Measurements from ENCODE around the gene TOE1. TPM values are rescaled to one million over a fixed set of nuclear protein-coding genes. Genes with fewer than 3 reads are reported as not detected.
"Not testable (repeated sequence)": the region's sequence is repeated elsewhere in the genome, so short reads cannot be mapped to it uniquely, and the experiment has no call there.

Gene TOE1
- total RNA-seq (10 to 100 TPM in 3 of 7 donors, 1 to 10 TPM in 4; 6.7 to 16.3 (median 9.0) TPM), polyA plus RNA-seq (10 to 100 TPM; 10.7 to 13.5 TPM)
- long read RNA-seq, donor 1, transcript TOE1-201 (8 exons, 2,389 nt): major isoform, 39 of 80 reads
- long read RNA-seq, donor 1, partial matches to known transcripts: 0 of 80 reads
- long read RNA-seq, donor 1, other reads (novel, unspliced or antisense): 38 of 80 reads
- long read RNA-seq, donor 2, partial matches to known transcripts: 0 of 4 reads
- long read RNA-seq, donor 2, other reads (novel, unspliced or antisense): 0 of 4 reads
- long read RNA-seq, donor 3, transcript TOE1-201 (8 exons, 2,389 nt): major isoform, 12 of 27 reads
- long read RNA-seq, donor 3, partial matches to known transcripts: 1 of 27 reads
- long read RNA-seq, donor 3, other reads (novel, unspliced or antisense): 13 of 27 reads

- peak; percentile 89 to 95 (median 90) for DNase-seq
- Histone ChIP-seq H3K9me3 (no peaks in the 10 kb centered on the region), H3K27ac (peak within 1 kb of the TSS; percentile 77 to 89), H3K27me3 (no peaks in the 10 kb centered on the region), H3K4me1 (ENCODE audit: insufficient read depth) (peaks cover 7% of the 10 kb centered on the region), H3K4me3 (peak within 1 kb of the TSS; percentile 55), H3K36me3 (no peaks in the 10 kb centered on the region)
- intact Hi-C loops (cut with DNase I): loop anchor here in 1 of 4 donors (10.0 kb wide), 1 partner anchor 245 kb away; the partner anchor contains the start of gene NASP
- WGBS, 3 donors: 0 to 1% (median 1%) methylated on average over 65 to 70 of the region's 70 CpGs
- TF ChIP-seq CTCF (IDR thresholded peaks at IDR 0.05): peak in 1 of 3 donors; percentile 30
- TF ChIP-seq EP300 (IDR thresholded peaks at IDR 0.05): no peak
- peak; percentile 42 for TF ChIP-seq POLR2A (IDR thresholded peaks at IDR 0.05)
These were observed at the start of gene TOE1, which contains the start of gene MUTYH for GRCh38 chr1:45339789-45340558. TSS of gene TOE1 (plus strand) at chr1:45340170. CDS start at chr1:45340253, 83 bp downstream. TSS of gene MUTYH (minus strand) at chr1:45340440. CDS start at chr1:45334505, 5,935 bp downstream.

- H3K27ac ChIP-seq: not testable (repeated sequence)
These were observed 49.0 kb upstream of the TOE1 start for GRCh38 chr1:45291002-45291401.

GRCh38 chr1:45291716-45292115, 48.3 kb upstream of the TOE1 start:
- intact Hi-C loops (cut with DNase I): no loop called here

More at GRCh38 chr1:45291002-45291401, 49.0 kb upstream of the TOE1 start:
- H3K27me3 ChIP-seq; H3K4me3 ChIP-seq; H3K36me3 ChIP-seq; DNase-seq; intact Hi-C loops (cut with DNase I); H3K4me1 ChIP-seq (ENCODE audit: insufficient read depth); H3K9me3 ChIP-seq: not testable (repeated sequence)
- 79 to 82% (median 81%) methylated on average over 6 of the region's 6 CpGs for WGBS, 3 donors

GRCh38 chr1:45297666-45298356, 42.2 kb upstream of the TOE1 start:
- WGBS, 3 donors: 81 to 84% (median 83%) methylated on average over 8 of the region's 8 CpGs
- H3K27me3 ChIP-seq: no peaks in the 10 kb centered on the region
- no peak for TF ChIP-seq POLR2A (IDR thresholded peaks at IDR 0.05)
- TF ChIP-seq EP300 (IDR thresholded peaks at IDR 0.05): no peak
- no peak overlapping the region for H3K4me3 ChIP-seq
- no peak for DNase-seq
- intact Hi-C loops (cut with DNase I): loop anchor here in 1 of 4 donors (5.0 kb wide), 1 partner anchor 281 kb away; no protein-coding TSS in a partner anchor
- H3K9me3 ChIP-seq: no peaks in the 10 kb centered on the region
- H3K36me3 ChIP-seq: no peaks in the 10 kb centered on the region
- no peak overlapping the region for H3K27ac ChIP-seq
- no peaks in the 10 kb centered on the region for H3K4me1 ChIP-seq (ENCODE audit: insufficient read depth)

More at GRCh38 chr1:45291716-45292115, 48.3 kb upstream of the TOE1 start:
- no peak for DNase-seq
- TF ChIP-seq CTCF (IDR thresholded peaks at IDR 0.05) (no peak), EP300 (IDR thresholded peaks at IDR 0.05) (no peak), POLR2A (IDR thresholded peaks at IDR 0.05) (no peak)
- Histone ChIP-seq H3K36me3 (no peaks in the 10 kb centered on the region), H3K4me1 (ENCODE audit: insufficient read depth) (no peaks in the 10 kb centered on the region), H3K4me3 (no peak overlapping the region), H3K9me3 (no peaks in the 10 kb centered on the region), H3K27ac (no peak overlapping the region), H3K27me3 (no peaks in the 10 kb centered on the region)
- WGBS, 3 donors: 73 to 84% (median 83%) methylated on average over 2 of the region's 2 CpGs

GRCh38 chr1:45299296-45299695, 40.7 kb upstream of the TOE1 start:
- H3K27ac ChIP-seq: no peak overlapping the region
- no peak for DNase-seq
- no peak for TF ChIP-seq POLR2A (IDR thresholded peaks at IDR 0.05)
- no peak for TF ChIP-seq CTCF (IDR thresholded peaks at IDR 0.05)
- no peak for TF ChIP-seq EP300 (IDR thresholded peaks at IDR 0.05)
- no peaks in the 10 kb centered on the region for H3K4me1 ChIP-seq (ENCODE audit: insufficient read depth)
- no peaks in the 10 kb centered on the region for H3K36me3 ChIP-seq
- intact Hi-C loops (cut with DNase I): loop anchor here in 1 of 4 donors (5.0 kb wide), 1 partner anchor 282 kb away; no protein-coding TSS in a partner anchor
- no peak overlapping the region for H3K4me3 ChIP-seq
- no peaks in the 10 kb centered on the region for H3K27me3 ChIP-seq
- 44 to 80% (median 67%) methylated on average over 1 of the region's 1 CpG for WGBS, 3 donors
- no peaks in the 10 kb centered on the region for H3K9me3 ChIP-seq
